GM21576 (cell line): ENCODE data around the gene KRTAP5-9.
"Not testable (repeated sequence)": the region's sequence is repeated elsewhere in the genome, so short reads cannot be mapped to it uniquely, and the experiment has no call there.

Source experiments
- ATAC-seq: cut with Tn5 transposase; IDR thresholded peaks from one replicate; pipeline ENCODE4 v1.9.1; 2021; ENCODE audit warnings: mild to moderate bottlenecking, moderate library complexity; ENCODE audit not compliant: unreplicated experiment

Gene KRTAP5-9

GRCh38 chr11:71557257-71557656, 9.0 kb downstream of the KRTAP5-9 start:
- ATAC-seq = no peak

- ATAC-seq = no peak
Measured at GRCh38 chr11:71558996-71559395, 10.8 kb downstream of the KRTAP5-9 start.

GRCh38 chr11:71562120-71562519, 13.9 kb downstream of the KRTAP5-9 start:
- ATAC-seq = no peak

- ATAC-seq = no peak
Measured at GRCh38 chr11:71563406-71563805, 15.2 kb downstream of the KRTAP5-9 start.

- ATAC-seq = no peak
Measured at GRCh38 chr11:71564430-71564829, 16.2 kb downstream of the KRTAP5-9 start.

GRCh38 chr11:71565263-71565662, 17.0 kb downstream of the KRTAP5-9 start, which contains the start of gene KRTAP5-10:
Gene KRTAP5-10 (plus strand): TSS chr11:71565563. CDS start chr11:71565588, 25 bp downstream.
- no peak for ATAC-seq

- ATAC-seq = no peak
Measured at GRCh38 chr11:71566081-71566620, 17.9 kb downstream of the KRTAP5-9 start.

- not testable (repeated sequence) for ATAC-seq
Measured at GRCh38 chr11:71566626-71567599, 18.7 kb downstream of the KRTAP5-9 start.

- not testable (repeated sequence) for ATAC-seq
Measured at GRCh38 chr11:71567633-71568032, 19.4 kb downstream of the KRTAP5-9 start.

GRCh38 chr11:71568704-71569349, 20.6 kb downstream of the KRTAP5-9 start:
- ATAC-seq = no peak

GRCh38 chr11:71571101-71571850, 23.1 kb downstream of the KRTAP5-9 start:
- ATAC-seq = not testable (repeated sequence)

- ATAC-seq = no peak
Measured at GRCh38 chr11:71572811-71573210, 24.6 kb downstream of the KRTAP5-9 start.

GRCh38 chr11:71574418-71574817, 26.2 kb downstream of the KRTAP5-9 start:
- no peak for ATAC-seq

- ATAC-seq = no peak
Measured at GRCh38 chr11:71575723-71576424, 27.7 kb downstream of the KRTAP5-9 start.

GRCh38 chr11:71576688-71577465, 28.7 kb downstream of the KRTAP5-9 start:
- ATAC-seq = not testable (repeated sequence)

GRCh38 chr11:71577469-71578004, 29.3 kb downstream of the KRTAP5-9 start:
- no peak for ATAC-seq

- ATAC-seq = not testable (repeated sequence)
Measured at GRCh38 chr11:71579513-71579912, 31.3 kb downstream of the KRTAP5-9 start.

- no peak for ATAC-seq
Measured at GRCh38 chr11:71580057-71581003, 32.1 kb downstream of the KRTAP5-9 start.
